ES-I3 (cell line): ENCODE results near the gene PLK4.
"Not testable (repeated sequence)": the region's sequence is repeated elsewhere in the genome, so short reads cannot be mapped to it uniquely, and the experiment has no call there.

Experiments
- H3K36me3 ChIP-seq: 2 replicates; pipeline ENCODE4 v1.6.1; 2013; ENCODE audit warnings: mild to moderate bottlenecking, low read length, control low read depth, moderate library complexity; ENCODE audit not compliant: insufficient read depth
- H3K4me1 ChIP-seq: 2 replicates; pipeline ENCODE4 v1.6.1; 2013; ENCODE audit warnings: mild to moderate bottlenecking, control low read depth, low read length; ENCODE audit not compliant: insufficient read depth
- H3K9ac ChIP-seq: 2 replicates; pipeline ENCODE4 v1.6.1; 2013; ENCODE audit warnings: low read depth, mild to moderate bottlenecking, low read length, moderate library complexity
- H3K9me3 ChIP-seq: 2 replicates; pipeline ENCODE4 v1.6.1; 2013; ENCODE audit warnings: mild to moderate bottlenecking, low read length, moderate library complexity; ENCODE audit not compliant: control insufficient read depth, insufficient read depth

PLK4 gene

GRCh38 chr4:127870688-127871087 is 10.0 kb upstream of the PLK4 start:
- Histone ChIP-seq H3K9me3 (no peaks in the 10 kb centered on the region), H3K4me1 (peaks cover 9% of the 10 kb centered on the region; the same call in 1 of the 2 replicates), H3K36me3 (0 out of 2 replicates have a peak, but pooled peaks cover 1% of the 10 kb centered on the region), H3K9ac (no peak overlapping the region)

- Histone ChIP-seq H3K9ac (no peak overlapping the region), H3K36me3 (0 out of 2 replicates have a peak, but pooled peaks cover 2% of the 10 kb centered on the region), H3K9me3 (no peaks in the 10 kb centered on the region), H3K4me1 (peaks cover 6% of the 10 kb centered on the region; the same call in 1 of the 2 replicates)
Observed at GRCh38 chr4:127875791-127876190, 4.9 kb upstream of the PLK4 start.

- Histone ChIP-seq H3K36me3 (peaks cover 6% of the 10 kb centered on the region), H3K9ac (peak overlapping the region; percentile 98), H3K4me1 (0 out of 2 replicates have a peak, but pooled peaks cover 4% of the 10 kb centered on the region), H3K9me3 (no peaks in the 10 kb centered on the region)
Observed at GRCh38 chr4:127881563-127881864, 821 bp downstream of the PLK4 start.

- no peaks in the 10 kb centered on the region for H3K4me1 ChIP-seq
- H3K9me3 ChIP-seq: no peaks in the 10 kb centered on the region
- peaks cover 14% of the 10 kb centered on the region for H3K36me3 ChIP-seq
- no peak overlapping the region for H3K9ac ChIP-seq
Observed at GRCh38 chr4:127888559-127888958, 7.9 kb downstream of the PLK4 start.

- H3K36me3 ChIP-seq: peaks cover 16% of the 10 kb centered on the region
- H3K9ac ChIP-seq: no peak overlapping the region
- no peaks in the 10 kb centered on the region for H3K9me3 ChIP-seq
Observed at GRCh38 chr4:127889903-127890302, 9.2 kb downstream of the PLK4 start.

GRCh38 chr4:127896069-127896468 is 15.4 kb downstream of the PLK4 start:
- Histone ChIP-seq H3K36me3 (peaks cover 5% of the 10 kb centered on the region), H3K9me3 (no peaks in the 10 kb centered on the region), H3K9ac (no peak overlapping the region), H3K4me1 (no peaks in the 10 kb centered on the region)

More at GRCh38 chr4:127889903-127890302, 9.2 kb downstream of the PLK4 start:
- no peaks in the 10 kb centered on the region for H3K4me1 ChIP-seq

GRCh38 chr4:127896528-127896927 is 15.8 kb downstream of the PLK4 start:
- Histone ChIP-seq H3K36me3 (peaks cover 5% of the 10 kb centered on the region), H3K9ac (no peak overlapping the region), H3K4me1 (no peaks in the 10 kb centered on the region), H3K9me3 (no peaks in the 10 kb centered on the region)

- H3K9me3 ChIP-seq, H3K4me1 ChIP-seq, H3K9ac ChIP-seq, H3K36me3 ChIP-seq: not testable (repeated sequence)
Observed at GRCh38 chr4:127899682-127900081, 19.0 kb downstream of the PLK4 start.

GRCh38 chr4:127905029-127905428 is 24.3 kb downstream of the PLK4 start:
- Histone ChIP-seq H3K4me1 (no peaks in the 10 kb centered on the region), H3K9ac (no peak overlapping the region), H3K9me3 (no peaks in the 10 kb centered on the region), H3K36me3 (no peaks in the 10 kb centered on the region)

- Histone ChIP-seq H3K9me3 (no peaks in the 10 kb centered on the region), H3K36me3 (peaks cover 7% of the 10 kb centered on the region; the same call in 1 of the 2 replicates), H3K4me1 (no peaks in the 10 kb centered on the region), H3K9ac (no peak overlapping the region)
Observed at GRCh38 chr4:127916512-127916911, 35.8 kb downstream of the PLK4 start.

GRCh38 chr4:127917151-127917550 is 36.5 kb downstream of the PLK4 start:
- Histone ChIP-seq H3K9me3 (no peaks in the 10 kb centered on the region), H3K9ac (no peak overlapping the region), H3K36me3 (peaks cover 7% of the 10 kb centered on the region; the same call in 1 of the 2 replicates)

GRCh38 chr4:127920521-127920920 is 39.8 kb downstream of the PLK4 start:
- Histone ChIP-seq H3K36me3 (peaks cover 7% of the 10 kb centered on the region; the same call in 1 of the 2 replicates), H3K9ac (no peak overlapping the region), H3K9me3 (no peaks in the 10 kb centered on the region), H3K4me1 (no peaks in the 10 kb centered on the region)

More at GRCh38 chr4:127917151-127917550, 36.5 kb downstream of the PLK4 start:
- no peaks in the 10 kb centered on the region for H3K4me1 ChIP-seq

- H3K9ac ChIP-seq: no peak overlapping the region
- no peaks in the 10 kb centered on the region for H3K9me3 ChIP-seq
- no peaks in the 10 kb centered on the region for H3K4me1 ChIP-seq
- peaks cover 7% of the 10 kb centered on the region; the same call in 1 of the 2 replicates for H3K36me3 ChIP-seq
Observed at GRCh38 chr4:127922226-127922625, 41.5 kb downstream of the PLK4 start.

- H3K9me3 ChIP-seq, H3K4me1 ChIP-seq: not testable (repeated sequence)
- peaks cover 12% of the 10 kb centered on the region; the same call in 1 of the 2 replicates for H3K36me3 ChIP-seq
Observed at GRCh38 chr4:127925720-127926119, 45.0 kb downstream of the PLK4 start.

GRCh38 chr4:127930175-127930574 is 49.5 kb downstream of the PLK4 start:
- no peak overlapping the region for H3K9ac ChIP-seq
- H3K4me1 ChIP-seq: no peaks in the 10 kb centered on the region
- no peaks in the 10 kb centered on the region for H3K9me3 ChIP-seq
- peaks cover 5% of the 10 kb centered on the region; the same call in 1 of the 2 replicates for H3K36me3 ChIP-seq

More at GRCh38 chr4:127925720-127926119, 45.0 kb downstream of the PLK4 start:
- not testable (repeated sequence) for H3K9ac ChIP-seq

GRCh38 chr4:127931836-127932235 is 51.1 kb downstream of the PLK4 start:
- H3K4me1 ChIP-seq, H3K9me3 ChIP-seq, H3K36me3 ChIP-seq: not testable (repeated sequence)

More at GRCh38 chr4:127931836-127932235, 51.1 kb downstream of the PLK4 start:
- not testable (repeated sequence) for H3K9ac ChIP-seq
